GM21526 (cell line): ENCODE data around the gene DNAAF6.

ENCODE experiments used
- ATAC-seq: cut with Tn5 transposase; IDR thresholded peaks from one replicate; pipeline ENCODE4 v1.9.1; 2021; ENCODE audit warnings: moderate library complexity; ENCODE audit not compliant: unreplicated experiment, low FRiP score

The DNAAF6 gene

DNA sequence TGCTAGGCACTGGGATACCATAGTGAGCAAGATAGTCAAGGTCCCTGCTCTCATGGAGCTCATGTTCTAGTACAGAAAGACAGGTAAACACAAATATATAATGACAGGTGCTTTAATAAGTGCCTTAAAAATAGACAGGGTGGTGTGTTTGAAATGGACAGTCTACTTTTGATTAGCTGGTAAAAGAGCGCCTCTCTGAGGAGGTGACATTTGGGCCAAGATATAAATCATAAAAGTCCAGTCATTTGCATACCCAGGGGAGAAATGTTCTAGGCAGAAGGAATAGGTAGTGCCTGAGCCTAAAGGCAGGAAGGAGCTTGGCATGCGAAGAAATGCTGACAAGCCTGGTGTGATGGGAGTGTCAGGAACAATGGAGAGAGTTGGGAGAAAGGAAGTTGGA lies 83.6 kb downstream of the DNAAF6 start:
- no peak for ATAC-seq

DNA sequence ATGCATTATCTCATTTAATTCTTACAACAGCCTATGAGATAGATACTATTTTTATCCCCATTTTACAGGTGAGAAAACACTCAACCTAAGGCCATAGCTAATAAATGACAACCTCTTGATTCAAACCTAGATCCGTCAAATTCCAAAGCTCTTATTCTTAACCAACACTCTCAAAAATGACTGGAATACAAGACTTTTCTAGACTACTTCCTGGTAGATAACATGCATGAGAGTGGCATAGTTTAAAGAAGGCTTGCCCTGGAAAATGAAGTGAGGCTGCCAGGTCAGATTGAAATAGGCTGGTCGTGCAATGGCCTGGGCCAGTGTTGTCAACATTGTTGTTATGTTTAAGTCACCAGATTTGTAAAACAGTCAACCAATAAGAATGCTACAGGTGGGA lies 86.6 kb downstream of the DNAAF6 start:
- no peak for ATAC-seq
